ENCODE measurements around the gene KRTAP29-1.
"Not testable (repeated sequence)": the region's sequence is repeated elsewhere in the genome, so short reads cannot be mapped to it uniquely, and the experiment has no call there.

Gene KRTAP29-1

GRCh38 chr17:41256291-41256685 lies 46.4 kb downstream of the KRTAP29-1 start:
- DNase-seq (no peak), ATAC-seq (no peak)
- H3K27ac Mint-ChIP-seq, result no peak overlapping the region
- peaks cover 3% of the 10 kb centered on the region for H3K27me3 Mint-ChIP-seq
- H3K36me3 Mint-ChIP-seq (ENCODE audit: low read depth), result no peaks in the 10 kb centered on the region
- peaks cover 10% of the 10 kb centered on the region for H3K4me1 Mint-ChIP-seq
- no peaks in the 10 kb centered on the region for H3K9me3 Mint-ChIP-seq
- no peak overlapping the region for H3K4me3 Mint-ChIP-seq

DNA sequence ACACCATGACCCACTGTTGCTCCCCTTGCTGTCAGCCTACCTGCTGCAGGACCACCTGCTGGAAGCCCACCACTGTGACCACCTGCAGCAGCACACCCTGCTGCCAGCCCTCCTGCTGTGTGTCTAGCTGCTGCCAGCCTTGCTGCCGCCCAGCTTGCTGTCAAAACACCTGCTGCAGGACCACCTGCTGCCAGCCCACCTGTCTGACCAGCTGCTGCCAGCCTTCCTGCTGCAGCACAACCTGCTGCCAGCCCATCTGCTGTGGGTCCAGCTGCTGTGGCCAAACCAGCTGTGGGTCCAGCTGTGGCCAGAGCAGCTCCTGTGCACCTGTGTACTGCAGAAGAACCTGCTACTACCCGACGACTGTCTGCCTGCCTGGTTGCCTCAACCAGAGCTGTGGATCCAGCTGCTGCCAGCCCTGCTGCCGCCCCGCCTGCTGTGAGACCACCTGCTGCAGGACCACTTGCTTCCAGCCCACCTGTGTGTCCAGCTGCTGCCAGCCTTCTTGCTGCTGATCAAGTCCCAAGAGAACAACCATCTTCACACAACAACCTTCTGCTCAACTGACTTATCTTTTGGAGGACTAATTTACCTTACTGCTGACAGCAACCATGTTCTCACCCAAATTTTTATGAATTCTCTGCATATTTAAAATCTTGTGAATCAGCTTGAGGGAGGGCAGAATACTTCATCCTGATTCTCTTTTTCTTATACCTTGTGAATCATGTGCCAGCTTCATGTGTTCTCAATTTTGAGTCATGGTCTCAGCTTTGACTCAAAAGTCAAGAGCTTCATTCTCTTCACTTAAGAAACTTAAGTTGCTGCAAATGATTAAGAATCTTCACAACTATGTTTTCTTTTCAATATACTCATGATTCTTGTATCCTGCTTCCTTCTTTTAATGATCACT lies 47.0 kb downstream of the KRTAP29-1 start, which contains the start of gene KRTAP9-9:
Gene KRTAP9-9 (plus strand): TSS at position 4 of the 910 bp plus-strand sequence.
- not testable (repeated sequence) for ATAC-seq; H3K36me3 Mint-ChIP-seq (ENCODE audit: low read depth); H3K4me3 Mint-ChIP-seq; H3K9me3 Mint-ChIP-seq; H3K27me3 Mint-ChIP-seq; H3K4me1 Mint-ChIP-seq; DNase-seq; H3K27ac Mint-ChIP-seq

DNA sequence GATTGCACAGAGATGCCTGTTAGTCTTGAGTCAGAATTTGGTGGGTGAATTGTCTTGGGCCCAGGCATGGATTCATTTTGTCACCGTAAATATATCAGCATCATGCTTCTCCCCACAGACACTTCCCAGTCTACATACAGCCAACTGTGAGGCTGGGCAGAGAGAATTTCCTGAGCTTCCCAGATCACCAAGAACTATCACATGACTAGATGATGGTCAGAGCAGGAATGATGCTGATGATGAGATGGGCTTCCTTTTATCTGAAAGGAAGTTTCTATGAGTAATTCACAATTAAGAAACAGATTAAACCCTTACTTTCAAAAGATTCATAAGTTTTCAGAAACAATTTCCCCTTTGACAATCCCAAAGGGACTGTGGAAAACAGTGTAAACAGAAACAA lies 47.8 kb downstream of the KRTAP29-1 start:
- H3K27me3 Mint-ChIP-seq, result peaks cover 3% of the 10 kb centered on the region
- DNase-seq (no peak), ATAC-seq (no peak)
- no peaks in the 10 kb centered on the region for H3K9me3 Mint-ChIP-seq
- no peak overlapping the region for H3K4me3 Mint-ChIP-seq
- H3K4me1 Mint-ChIP-seq, result peaks cover 2% of the 10 kb centered on the region
- no peaks in the 10 kb centered on the region for H3K36me3 Mint-ChIP-seq (ENCODE audit: low read depth)
- H3K27ac Mint-ChIP-seq, result no peak overlapping the region

Data from activated naive CD8-positive, alpha-beta T cell treated with anti-CD3 and anti-CD28 coated beads, Interleukin-2, amount 50 U/mL, for 24 hours (primary cell).